KOPT-K1 (cell line): Measurements from ENCODE around the gene PRRT1B.

Experiments
- H3K27ac ChIP-seq: fragments of 200-600 bp; sonication (generic); 2 replicates; pipeline ENCODE4 v1.5.1; 2016; ENCODE audit warnings: antibody characterized with exemption, mild to moderate bottlenecking, low read depth, low read length; ENCODE audit not compliant: poor library complexity, severe bottlenecking
- H3K36me3 ChIP-seq: fragments of 200-600 bp; sonication (generic); 2 replicates; pipeline ENCODE4 v1.5.1; 2017; ENCODE audit warnings: antibody characterized with exemption, mild to moderate bottlenecking, low read length, moderate library complexity; ENCODE audit not compliant: insufficient read depth
- H3K9me3 ChIP-seq: fragments of 200-600 bp; sonication (generic); 2 replicates; pipeline ENCODE4 v1.5.1; 2017; ENCODE audit warnings: antibody characterized with exemption, low read length, mild to moderate bottlenecking; ENCODE audit not compliant: insufficient read depth, poor library complexity, severe bottlenecking

The PRRT1B gene

DNA sequence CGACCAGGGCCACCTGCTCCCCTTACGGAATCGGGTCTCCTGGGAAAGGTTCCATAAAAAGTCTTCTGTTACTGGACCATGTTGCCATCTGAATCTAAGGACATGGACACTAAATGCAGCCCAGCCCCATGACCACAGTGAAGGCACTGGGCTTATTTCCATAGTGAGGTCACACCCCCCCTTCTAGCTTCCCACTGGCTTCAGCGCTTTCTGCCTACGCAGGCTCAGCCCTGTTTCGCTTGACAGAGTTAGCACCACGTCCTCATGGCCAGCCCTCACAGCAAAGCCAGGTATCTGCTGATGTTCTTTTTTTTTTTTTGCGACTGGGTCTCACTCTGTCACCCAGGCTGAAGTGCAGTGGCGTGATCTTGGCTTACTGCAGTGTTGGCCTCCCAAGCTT is 28.4 kb upstream of the PRRT1B start:
- no peak overlapping the region for H3K27ac ChIP-seq
- H3K36me3 ChIP-seq: peaks cover 96% of the 10 kb centered on the region
- no peaks in the 10 kb centered on the region for H3K9me3 ChIP-seq

DNA sequence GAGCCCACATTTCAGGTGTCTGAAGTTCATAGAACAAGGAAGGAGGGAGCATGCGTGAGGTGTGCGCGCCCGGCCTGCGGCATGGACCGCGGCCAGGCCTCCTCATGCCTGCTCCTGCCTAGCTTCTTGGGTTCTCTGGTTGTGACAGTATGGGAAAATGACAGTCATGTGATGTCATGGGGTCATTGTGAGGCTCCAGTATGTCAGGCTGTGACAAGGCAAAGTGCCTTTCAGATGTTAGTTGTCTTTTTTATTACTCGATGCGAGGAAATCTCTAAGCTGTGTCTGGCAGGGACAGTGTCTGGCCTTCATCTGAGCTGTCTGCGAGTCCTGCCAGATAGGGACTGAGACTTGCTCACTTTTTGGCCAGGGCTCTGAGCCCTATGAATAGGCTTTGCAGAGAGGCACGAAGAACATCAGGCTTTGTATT is 27.5 kb upstream of the PRRT1B start:
- peaks cover 96% of the 10 kb centered on the region for H3K36me3 ChIP-seq
- H3K27ac ChIP-seq: no peak overlapping the region

DNA sequence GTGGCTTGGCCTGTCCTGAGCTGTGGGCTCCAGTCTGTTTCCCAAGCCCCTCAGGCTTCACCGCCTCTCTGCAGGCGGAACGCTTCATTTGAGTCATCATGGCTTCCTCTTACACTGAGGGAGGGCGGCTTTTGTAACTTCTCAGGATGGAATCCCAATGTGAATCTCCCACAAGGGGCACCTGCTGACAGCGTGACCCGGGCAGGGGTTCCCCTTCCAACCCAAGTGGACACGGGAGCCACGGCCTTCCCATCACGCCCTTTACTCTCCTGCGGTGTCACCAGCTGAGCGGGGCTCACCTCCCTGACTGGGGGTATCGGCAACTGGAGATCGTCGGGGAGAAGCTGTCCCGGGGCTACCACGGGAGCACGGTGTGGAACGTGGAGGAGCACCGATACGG is 26.8 kb upstream of the PRRT1B start:
- Histone ChIP-seq H3K27ac (no peak overlapping the region), H3K36me3 (peaks cover 96% of the 10 kb centered on the region), H3K9me3 (no peaks in the 10 kb centered on the region)

More for the DNA sequence above, 27.5 kb upstream of the PRRT1B start:
- H3K9me3 ChIP-seq: no peaks in the 10 kb centered on the region

DNA sequence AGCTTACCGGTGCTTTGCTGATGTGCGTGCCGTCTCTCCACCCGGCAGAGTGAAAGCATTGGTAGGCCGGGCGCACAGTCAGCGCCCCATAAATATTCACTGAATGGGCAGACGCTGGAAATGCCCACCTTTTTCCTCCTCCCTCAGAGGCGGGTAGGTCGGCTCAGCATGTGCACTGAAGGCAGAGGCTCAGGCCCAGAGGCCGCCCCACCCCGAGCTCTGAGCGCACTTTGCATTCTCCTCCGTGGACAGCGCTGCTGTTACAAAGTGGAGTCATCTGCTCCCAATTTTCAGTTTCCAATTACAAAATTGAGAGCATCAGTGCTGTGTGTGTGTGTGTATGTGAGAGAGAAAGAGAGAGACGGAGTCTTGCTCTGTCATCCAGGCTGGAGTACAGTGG is 24.8 kb upstream of the PRRT1B start:
- Histone ChIP-seq H3K36me3 (peaks cover 97% of the 10 kb centered on the region), H3K9me3 (no peaks in the 10 kb centered on the region), H3K27ac (no peak overlapping the region)

DNA sequence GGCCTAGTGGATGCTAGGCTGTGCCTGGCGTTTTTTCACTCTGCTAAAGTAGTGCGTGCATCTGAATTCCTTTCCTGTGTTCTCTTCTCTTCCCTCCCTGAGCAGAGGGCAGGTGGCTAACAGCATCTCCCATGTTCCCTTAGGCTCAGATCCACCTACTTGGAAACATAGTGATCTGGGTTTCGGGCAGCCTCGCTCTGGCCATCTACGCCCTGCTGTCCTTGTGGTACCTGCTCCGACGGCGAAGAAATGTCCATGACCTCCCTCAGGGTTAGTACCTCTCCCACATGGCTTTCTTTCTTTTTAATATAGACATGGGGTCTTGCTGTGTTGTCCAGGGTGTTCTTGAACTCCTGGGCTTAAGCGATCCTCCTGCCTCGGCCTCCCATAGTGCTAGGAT is 24.1 kb upstream of the PRRT1B start:
- Histone ChIP-seq H3K9me3 (no peaks in the 10 kb centered on the region), H3K36me3 (peaks cover 97% of the 10 kb centered on the region), H3K27ac (no peak overlapping the region)

DNA sequence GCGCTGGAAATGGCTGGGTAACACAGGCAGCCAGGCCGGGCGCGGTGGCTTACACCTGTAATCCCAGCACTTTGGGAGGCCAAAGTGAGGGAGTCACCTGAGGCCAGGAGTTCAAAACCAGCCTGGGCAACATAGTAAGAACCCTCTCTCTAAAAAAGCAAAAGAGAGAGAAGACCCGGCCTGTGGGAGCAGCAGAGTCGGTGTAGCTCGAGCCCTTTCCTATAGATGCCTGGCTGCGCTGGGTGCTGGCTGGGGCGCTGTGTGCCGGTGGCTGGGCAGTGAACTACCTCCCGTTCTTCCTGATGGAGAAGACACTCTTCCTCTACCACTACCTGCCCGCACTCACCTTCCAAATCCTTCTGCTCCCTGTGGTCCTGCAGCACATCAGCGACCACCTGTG is 23.5 kb upstream of the PRRT1B start:
- no peaks in the 10 kb centered on the region for H3K9me3 ChIP-seq

DNA sequence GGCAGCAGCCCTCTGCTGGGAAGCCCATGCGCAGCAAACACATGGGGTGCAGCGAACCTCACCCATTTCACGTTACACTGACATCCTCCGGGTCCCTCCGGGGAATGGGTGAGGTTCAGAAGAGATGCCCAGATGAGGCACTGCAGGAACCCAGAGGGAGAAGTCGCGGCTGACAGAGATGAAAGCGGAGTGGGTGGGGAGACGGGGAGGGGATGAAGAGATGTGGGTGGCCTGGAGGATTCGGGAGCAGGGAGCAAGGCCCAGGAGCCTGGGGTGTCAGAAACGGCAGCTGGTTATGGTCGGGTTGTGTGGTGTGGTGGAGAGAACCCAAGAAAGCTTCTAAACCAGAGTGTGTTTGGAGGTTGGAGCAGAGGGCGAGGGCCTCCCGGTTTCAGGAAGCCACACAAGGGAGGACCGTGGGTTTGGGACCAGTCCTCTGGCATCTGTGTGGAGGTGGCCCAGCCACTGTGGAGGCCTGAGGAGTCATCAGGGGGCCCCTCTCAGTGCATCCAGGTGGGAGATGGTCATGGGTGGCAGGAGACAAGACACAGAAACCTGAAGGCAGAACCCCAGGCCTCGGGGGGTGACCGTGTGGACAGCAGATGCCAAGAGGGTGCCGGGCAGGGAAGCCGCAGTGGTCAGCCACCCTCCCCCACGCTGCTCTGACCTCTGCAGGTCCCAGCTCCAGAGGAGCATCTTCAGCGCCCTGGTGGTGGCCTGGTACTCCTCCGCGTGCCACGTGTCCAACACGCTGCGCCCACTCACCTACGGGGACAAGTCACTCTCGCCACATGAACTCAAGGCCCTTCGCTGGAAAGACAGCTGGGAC is 22.9 kb upstream of the PRRT1B start:
- Histone ChIP-seq H3K9me3 (no peaks in the 10 kb centered on the region), H3K27ac (no peak overlapping the region), H3K36me3 (peaks cover 99% of the 10 kb centered on the region)

More for the DNA sequence above, 23.5 kb upstream of the PRRT1B start:
- Histone ChIP-seq H3K36me3 (peaks cover 97% of the 10 kb centered on the region), H3K27ac (no peak overlapping the region)

DNA sequence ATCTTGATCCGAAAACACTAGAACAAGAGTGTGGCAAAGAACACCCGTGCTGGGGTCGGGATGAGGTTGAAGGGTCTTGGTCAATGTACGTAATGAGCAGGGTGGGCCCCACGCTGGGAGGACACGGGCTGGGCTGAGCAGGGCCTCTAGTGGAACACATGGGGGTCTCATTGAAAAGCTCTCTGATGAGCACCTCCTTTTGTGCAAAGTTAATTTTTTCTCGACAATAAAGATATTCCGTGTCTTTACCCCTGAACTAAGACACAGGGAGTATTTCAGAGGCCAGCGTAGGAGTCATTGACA is 22.3 kb upstream of the PRRT1B start:
- Histone ChIP-seq H3K27ac (no peak overlapping the region), H3K9me3 (no peaks in the 10 kb centered on the region), H3K36me3 (peaks cover 99% of the 10 kb centered on the region)

DNA sequence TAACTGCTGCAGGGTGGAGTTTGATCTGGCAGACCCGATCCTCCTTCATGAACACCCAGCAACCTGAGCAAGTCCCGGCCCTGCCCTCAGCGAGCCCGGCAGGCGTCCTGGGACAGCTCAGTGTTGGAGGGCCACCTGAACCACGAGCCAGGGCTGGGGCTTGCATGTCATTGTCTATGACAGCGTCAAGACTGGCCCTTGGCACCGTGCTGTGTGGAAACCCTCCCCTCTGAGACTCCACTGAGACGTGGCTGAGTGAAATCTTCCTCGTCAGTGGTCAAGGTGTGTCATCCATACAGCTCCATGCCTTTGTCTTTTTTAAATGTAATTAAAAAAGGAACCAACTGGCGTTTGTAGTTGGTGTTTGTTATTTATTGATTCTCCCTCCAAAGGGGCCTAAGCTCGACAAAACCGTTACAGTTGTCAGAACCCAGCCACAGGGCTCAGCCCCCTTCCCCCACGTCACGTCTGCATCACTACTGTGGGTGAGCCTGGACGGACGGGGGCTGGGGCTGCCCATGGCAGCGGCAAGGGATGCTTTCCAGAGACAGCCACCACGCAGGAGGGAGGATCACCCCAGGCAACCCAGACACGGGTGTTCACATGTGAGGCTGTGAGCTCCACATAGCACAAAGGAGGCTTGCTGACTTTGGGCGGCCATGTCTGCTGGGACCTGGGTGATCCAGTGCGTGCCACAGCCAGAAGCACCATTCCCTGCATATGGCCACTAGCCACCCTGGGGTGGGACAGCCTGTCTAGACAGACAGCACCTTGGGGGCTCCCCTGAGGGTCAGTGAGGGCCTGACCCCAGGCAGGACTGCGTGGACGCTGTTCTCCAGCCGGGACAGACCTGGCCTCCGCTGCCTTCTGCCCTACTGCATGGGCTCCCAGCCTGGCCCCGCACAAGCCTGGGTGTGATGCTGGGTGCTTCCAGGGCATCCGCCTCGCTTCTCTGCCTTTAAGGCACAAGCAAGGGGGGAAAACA is 21.6 kb upstream of the PRRT1B start:
- Histone ChIP-seq H3K9me3 (no peaks in the 10 kb centered on the region), H3K36me3 (peaks cover 99% of the 10 kb centered on the region), H3K27ac (no peak overlapping the region)

DNA sequence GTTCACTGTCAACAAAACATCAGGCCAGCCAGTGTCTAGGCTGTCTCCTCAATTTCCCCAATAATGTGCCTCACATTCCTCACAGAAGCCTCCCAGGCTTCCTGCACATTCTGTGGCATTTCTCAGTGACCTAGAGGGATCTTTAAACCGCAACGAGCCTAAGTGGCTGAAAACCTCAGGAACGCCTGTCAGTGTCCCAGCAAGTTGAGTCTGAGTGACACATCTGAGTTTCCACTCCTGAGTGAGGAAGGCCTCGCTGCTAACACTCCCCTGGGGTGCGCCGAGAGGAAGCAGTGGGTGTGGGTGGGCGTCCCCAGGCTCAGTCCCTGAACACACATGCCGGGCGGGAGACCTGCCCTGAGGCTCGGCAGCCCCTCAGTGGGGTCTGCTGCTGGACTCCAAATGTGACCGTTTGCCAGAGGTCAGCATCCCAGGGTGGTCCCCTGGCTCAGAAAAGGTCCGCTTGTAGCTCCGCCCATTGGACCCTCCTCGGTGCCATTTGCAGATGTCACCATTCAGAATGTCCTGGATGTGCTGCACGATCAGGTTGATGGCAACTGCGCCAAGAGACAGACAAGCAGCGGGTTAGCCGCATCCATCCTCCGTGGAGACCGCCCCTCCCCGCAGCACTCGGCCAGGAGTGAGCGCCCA is 20.5 kb upstream of the PRRT1B start:
- no peak overlapping the region for H3K27ac ChIP-seq
- H3K36me3 ChIP-seq: peaks cover 99% of the 10 kb centered on the region
- H3K9me3 ChIP-seq: no peaks in the 10 kb centered on the region

DNA sequence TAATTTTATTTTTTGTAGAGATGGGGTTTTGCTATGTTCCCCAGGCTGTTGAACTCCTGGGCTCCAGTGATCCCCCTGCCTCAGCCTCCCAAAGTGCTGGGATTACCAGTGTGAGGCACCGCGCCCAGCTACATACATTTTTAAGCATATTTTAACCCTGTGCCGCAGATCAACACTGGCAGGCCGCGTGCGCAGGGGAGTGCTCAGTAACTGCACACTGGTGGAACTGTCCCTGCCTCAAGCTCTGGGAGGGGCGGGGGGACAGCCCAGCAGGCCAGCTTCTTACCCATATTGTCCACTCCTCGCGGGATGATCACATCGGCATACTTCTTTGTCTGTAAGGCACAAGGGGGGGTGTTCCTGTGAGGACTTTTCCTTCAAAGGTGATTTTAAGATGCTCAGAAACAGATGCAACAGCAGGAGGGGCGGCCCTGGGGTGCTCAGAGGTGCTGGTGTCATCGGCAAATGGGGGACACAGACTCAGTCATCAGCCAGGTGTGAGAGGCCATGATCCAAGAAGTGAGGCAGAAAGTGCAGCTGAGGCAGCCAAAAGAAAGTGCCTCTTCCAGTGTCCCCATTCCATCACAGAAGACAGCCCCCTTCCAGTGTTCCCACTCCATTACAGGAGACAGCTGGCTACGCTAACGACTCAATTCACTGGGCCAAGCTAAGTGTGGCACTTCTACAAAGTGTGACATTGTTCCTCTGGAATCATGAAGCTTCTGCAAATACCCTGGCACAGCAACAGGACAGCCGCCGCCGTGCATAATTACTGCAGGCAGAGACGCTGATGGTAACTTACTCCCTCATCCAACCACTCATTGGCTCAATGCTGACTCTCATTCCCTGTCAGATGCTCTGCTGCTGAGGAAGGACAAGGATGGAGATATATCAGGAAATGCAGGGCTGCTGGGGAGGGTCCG is 19.4 kb upstream of the PRRT1B start:
- Histone ChIP-seq H3K9me3 (no peaks in the 10 kb centered on the region), H3K27ac (no peak overlapping the region), H3K36me3 (peaks cover 90% of the 10 kb centered on the region)

DNA sequence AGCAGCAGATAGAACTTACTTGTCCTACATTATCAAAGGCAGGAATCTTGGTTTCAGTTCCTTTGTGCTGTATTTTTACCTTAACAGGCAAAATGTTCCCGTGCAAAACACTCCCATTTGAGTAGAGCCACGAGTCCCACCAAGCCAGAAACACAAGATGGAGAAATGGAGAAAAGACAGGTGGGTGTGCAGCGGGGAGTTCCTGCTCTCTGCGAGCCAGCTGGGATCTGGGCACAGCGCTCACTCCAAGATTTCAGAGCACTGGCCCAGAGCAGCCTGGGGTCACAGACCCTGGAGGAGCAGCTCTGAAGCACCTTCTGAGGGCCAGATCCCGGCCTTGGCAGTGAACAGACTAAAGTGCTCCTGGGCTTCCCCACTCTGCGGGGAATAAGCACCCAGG is 17.1 kb upstream of the PRRT1B start:
- H3K36me3 ChIP-seq: peaks cover 67% of the 10 kb centered on the region
- no peaks in the 10 kb centered on the region for H3K9me3 ChIP-seq
- H3K27ac ChIP-seq: no peak overlapping the region

DNA sequence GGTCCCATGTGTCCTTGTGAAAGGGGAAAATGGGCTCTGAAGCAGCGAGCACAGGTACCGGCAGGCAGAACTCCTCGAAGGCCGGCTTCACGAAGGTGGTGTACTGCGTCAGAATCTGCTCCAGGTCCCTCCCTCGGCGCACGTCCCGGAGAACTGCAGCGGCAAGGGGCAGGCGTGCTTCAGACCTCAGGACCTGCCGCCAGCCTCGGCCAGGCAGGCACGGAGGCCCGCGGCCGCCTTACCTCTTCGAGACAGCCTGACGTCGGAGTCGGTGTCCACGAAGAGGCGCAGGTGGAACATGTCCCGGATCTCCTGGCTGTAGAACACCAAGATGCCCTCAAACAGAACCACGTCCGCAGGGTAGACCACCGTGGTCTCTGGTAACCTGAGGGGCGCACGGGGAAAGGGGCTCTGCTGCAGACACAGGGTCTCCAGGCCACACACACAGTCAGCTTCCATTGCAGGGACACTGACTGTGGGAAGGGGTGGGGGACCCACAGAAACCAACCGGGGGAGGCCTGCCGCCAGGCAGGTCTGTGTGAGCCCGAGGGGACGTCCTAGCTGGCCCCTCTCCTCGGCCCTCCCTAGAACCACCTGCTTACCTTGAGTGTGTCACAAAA is 16.3 kb upstream of the PRRT1B start:
- peaks cover 59% of the 10 kb centered on the region for H3K36me3 ChIP-seq
- no peaks in the 10 kb centered on the region for H3K9me3 ChIP-seq
- no peak overlapping the region for H3K27ac ChIP-seq
